Esophagus muscularis mucosa (tissue), 4 donors: ENCODE results near the gene OR8U1. TPM values are rescaled to one million over a fixed set of nuclear protein-coding genes. Genes with fewer than 3 reads are reported as not detected.
"Not testable (repeated sequence)": the region's sequence is repeated elsewhere in the genome, so short reads cannot be mapped to it uniquely, and the experiment has no call there.

ENCODE experiments used
- DNase-seq: peaks from one replicate; pipeline ENCODE4 v3.0.0-alpha.2; 2017; ENCODE audit errors: extremely low spot score
- H3K27ac ChIP-seq, 4 donors: fragments of 200-600 bp; sonication (generic); replicated peaks in 1 of 4; 1 replicate in 3 of 4; 2 replicates in 1 of 4; pipeline ENCODE4 v1.5.1; 2016 to 2019; ENCODE audit warnings: mild to moderate bottlenecking in 1 of 4
- H3K27me3 ChIP-seq, 4 donors: fragments of 200-600 bp; sonication (generic); one replicate each; pipeline versions ENCODE4 v1.5.1 to v1.6.0; 2016 to 2019
- H3K36me3 ChIP-seq, 4 donors: fragments of 200-600 bp; sonication (generic); one replicate each; pipeline ENCODE4 v1.5.1; 2016 to 2019
- H3K4me1 ChIP-seq, 4 donors: fragments of 200-600 bp; sonication (generic); one replicate each; pipeline ENCODE4 v1.5.1; 2016 to 2019
- H3K4me3 ChIP-seq, 4 donors: fragments of 200-600 bp; sonication (generic); 1 replicate in 2 of 4; 2 replicates in 2 of 4; pipeline ENCODE4 v1.5.1; 2016 to 2019; ENCODE audit warnings: mild to moderate bottlenecking in 4 of 4, moderate library complexity in 1 of 4
- H3K9me3 ChIP-seq, 4 donors: fragments of 200-600 bp; sonication (generic); 1 replicate in 3 of 4; 2 replicates in 1 of 4; pipeline ENCODE4 v1.5.1; 2016 to 2019
- EP300 ChIP-seq: sonication (generic); formaldehyde crosslinking; IDR thresholded peaks from one replicate; pipeline ENCODE4 v1.6.1; 2017; ENCODE audit warnings: antibody characterized with exemption
- POLR2A ChIP-seq: fragments of 450-650 bp; IDR thresholded peaks from one replicate; pipeline ENCODE4 v1.6.1; 2017; ENCODE audit warnings: antibody characterized with exemption, moderate library complexity, mild to moderate bottlenecking, low read depth
- POLR2AphosphoS5 ChIP-seq, 2 donors: sonication (generic); formaldehyde crosslinking; IDR thresholded peaks; one replicate each; pipeline ENCODE4 v1.6.1; 2017; ENCODE audit warnings: antibody characterized with exemption in 2 of 2
- WGBS: methylation state at CpG from one replicate; pipeline ENCODE4 v1.1.5; 2018; 5-methylcytosine and 5-hydroxymethylcytosine counted together
- intact Hi-C: fragments of 100-400 bp; cut with DNase I; formaldehyde crosslinking; loops from one replicate; pipeline ENCODE4 v1.15.1; 2023
- total RNA-seq, 4 donors: library from RNA; depleted of rRNA; stranded (reverse); fragments of >200 nt; gene quantifications; one replicate each; pipeline versions ENCODE4 v1.1.0 to v1.2.1, GENCODE V29; 2016
- TF ChIP-seq, protein P1 (sequence below), 3 experiments: fragments of 200-600 bp in 2 of 3; fragments of 450-650 bp in 1 of 3; sonication (generic) in 2 of 3; IDR thresholded peaks; one replicate each; pipeline ENCODE4 v1.5.1; 2017 to 2019; ENCODE audit warnings: antibody characterized with exemption in 3 of 3, mild to moderate bottlenecking in 2 of 3, moderate library complexity in 1 of 3

The OR8U1 gene
- total RNA-seq, 4 donors from 2014 or later, result not detected

DNA sequence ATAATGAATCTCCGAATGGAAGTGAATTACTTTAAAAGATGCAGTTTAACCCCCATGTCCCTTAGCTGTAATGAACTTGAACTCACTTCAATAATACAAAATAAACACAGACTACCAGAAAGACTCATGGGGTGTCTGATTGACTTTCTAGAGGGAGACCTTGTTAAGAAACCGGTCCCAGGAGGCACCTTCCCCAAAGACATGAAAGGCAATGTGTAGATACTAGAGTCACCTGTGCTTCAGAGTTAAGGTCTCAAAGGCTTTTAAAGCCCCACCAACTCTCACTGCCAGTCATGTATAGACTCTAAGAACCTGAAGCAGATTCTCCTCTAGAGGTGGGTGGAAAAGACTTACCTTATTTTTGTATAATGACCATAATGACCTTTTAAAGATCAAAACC lies 21.4 kb upstream of the OR8U1 start, which contains the start of gene OR8J1:
Gene OR8J1, plus strand, starts transcription at position 301 of the 400 bp plus-strand sequence. CDS start 5,956 bp downstream, outside the sequence.
- no peak for DNase-seq
- Histone ChIP-seq H3K27me3 (no peaks in the 10 kb centered on the region), H3K9me3 (no peaks in the 10 kb centered on the region), H3K4me3 (no peak within 1 kb of the TSS), H3K36me3 (no peaks in the 10 kb centered on the region), H3K4me1 (no peaks in the 10 kb centered on the region), H3K27ac (no peak within 1 kb of the TSS)
- 67% methylated on average over 2 of the region's 2 CpGs for WGBS
- TF ChIP-seq EP300, result no peak
- no peak for TF ChIP-seq POLR2AphosphoS5 (IDR thresholded peaks at IDR 0.05)
- TF ChIP-seq, protein P1, sequence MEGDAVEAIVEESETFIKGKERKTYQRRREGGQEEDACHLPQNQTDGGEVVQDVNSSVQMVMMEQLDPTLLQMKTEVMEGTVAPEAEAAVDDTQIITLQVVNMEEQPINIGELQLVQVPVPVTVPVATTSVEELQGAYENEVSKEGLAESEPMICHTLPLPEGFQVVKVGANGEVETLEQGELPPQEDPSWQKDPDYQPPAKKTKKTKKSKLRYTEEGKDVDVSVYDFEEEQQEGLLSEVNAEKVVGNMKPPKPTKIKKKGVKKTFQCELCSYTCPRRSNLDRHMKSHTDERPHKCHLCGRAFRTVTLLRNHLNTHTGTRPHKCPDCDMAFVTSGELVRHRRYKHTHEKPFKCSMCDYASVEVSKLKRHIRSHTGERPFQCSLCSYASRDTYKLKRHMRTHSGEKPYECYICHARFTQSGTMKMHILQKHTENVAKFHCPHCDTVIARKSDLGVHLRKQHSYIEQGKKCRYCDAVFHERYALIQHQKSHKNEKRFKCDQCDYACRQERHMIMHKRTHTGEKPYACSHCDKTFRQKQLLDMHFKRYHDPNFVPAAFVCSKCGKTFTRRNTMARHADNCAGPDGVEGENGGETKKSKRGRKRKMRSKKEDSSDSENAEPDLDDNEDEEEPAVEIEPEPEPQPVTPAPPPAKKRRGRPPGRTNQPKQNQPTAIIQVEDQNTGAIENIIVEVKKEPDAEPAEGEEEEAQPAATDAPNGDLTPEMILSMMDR (IDR thresholded peaks at IDR 0.05), result no peak
- TF ChIP-seq POLR2A, result no peak
- intact Hi-C loops, result no loop called here

DNA sequence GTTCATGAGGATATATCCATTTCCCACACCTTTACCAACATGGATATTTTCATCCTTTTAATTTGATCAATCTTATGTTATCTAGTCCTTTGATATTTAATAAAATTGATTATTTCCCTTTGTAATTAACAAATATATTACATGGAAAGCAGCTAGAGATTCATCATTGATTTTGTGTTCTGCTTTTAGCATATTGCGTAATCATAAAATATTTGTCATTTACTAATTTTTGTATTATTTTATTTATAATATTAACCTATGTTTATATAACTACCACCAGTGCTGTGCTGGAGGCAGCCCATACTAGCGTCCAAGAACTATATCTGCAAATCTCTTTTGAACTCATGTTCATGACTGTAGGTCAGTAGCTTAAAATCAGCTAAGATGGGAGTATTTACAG lies 4.7 kb downstream of the OR8U1 start:
- 70% methylated on average over 2 of the region's 2 CpGs for WGBS
- TF ChIP-seq POLR2A (no peak), EP300 (no peak), POLR2AphosphoS5 (IDR thresholded peaks at IDR 0.05) (no peak)
- TF ChIP-seq, protein P1 (IDR thresholded peaks at IDR 0.05), result no peak
- H3K36me3 ChIP-seq, result no peaks in the 10 kb centered on the region

DNA sequence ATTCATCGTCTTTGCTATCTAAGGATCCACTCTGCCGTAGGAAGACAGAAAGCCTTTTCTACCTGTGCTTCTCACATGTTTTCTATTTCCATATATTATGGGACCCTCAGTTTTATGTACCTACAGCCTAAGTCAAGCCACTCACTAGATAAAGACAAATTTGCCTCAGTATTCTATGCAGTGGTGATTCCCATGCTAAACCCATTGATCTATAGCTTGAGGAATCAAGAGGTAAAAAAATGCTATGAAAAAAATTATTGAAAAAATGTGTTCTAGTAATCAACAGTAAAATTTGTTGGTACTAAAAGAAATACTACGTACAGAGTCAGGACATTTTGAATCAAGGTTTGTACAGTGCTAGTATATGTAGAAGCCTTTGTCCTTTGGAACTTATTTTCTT lies 19.0 kb downstream of the OR8U1 start:
- intact Hi-C loops, result no loop called here
- no peaks in the 10 kb centered on the region for H3K9me3 ChIP-seq
- DNase-seq, result no peak
- WGBS, result 84% methylated on average over 3 of the region's 3 CpGs
- no peak overlapping the region for H3K27ac ChIP-seq
- no peak overlapping the region for H3K4me3 ChIP-seq
- no peaks in the 10 kb centered on the region for H3K36me3 ChIP-seq
- TF ChIP-seq, protein P1 (IDR thresholded peaks at IDR 0.05), result no peak
- TF ChIP-seq POLR2AphosphoS5 (IDR thresholded peaks at IDR 0.05) (no peak), EP300 (no peak), POLR2A (no peak)
- H3K4me1 ChIP-seq, result no peaks in the 10 kb centered on the region
- H3K27me3 ChIP-seq, result no peaks in the 10 kb centered on the region

More for the DNA sequence above, 4.7 kb downstream of the OR8U1 start:
- no peak for DNase-seq
- no peaks in the 10 kb centered on the region for H3K4me1 ChIP-seq
- no peaks in the 10 kb centered on the region for H3K9me3 ChIP-seq
- no peak overlapping the region for H3K27ac ChIP-seq
- intact Hi-C loops, result no loop called here
- H3K4me3 ChIP-seq, result no peak overlapping the region
- no peaks in the 10 kb centered on the region for H3K27me3 ChIP-seq

DNA sequence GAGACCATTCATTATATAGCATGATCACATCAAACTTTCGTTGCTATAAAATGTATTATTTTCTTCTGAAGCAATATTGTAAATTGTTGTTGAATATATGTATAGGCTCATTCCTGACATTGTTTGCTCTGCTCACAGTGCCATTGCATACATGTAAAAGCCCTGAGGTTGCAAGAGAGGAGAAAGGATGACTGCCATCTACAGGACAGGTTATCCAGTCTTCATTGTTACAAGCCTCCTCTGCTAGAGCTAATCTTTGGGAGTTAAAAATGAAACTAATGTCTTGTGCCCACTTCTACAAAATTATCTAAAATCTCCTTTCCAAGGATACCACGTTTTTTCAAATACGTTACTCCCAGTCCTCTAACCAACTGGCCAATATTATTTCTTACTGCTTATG lies 20.6 kb downstream of the OR8U1 start:
- H3K4me3 ChIP-seq, result no peak overlapping the region
- intact Hi-C loops, result no loop called here

DNA sequence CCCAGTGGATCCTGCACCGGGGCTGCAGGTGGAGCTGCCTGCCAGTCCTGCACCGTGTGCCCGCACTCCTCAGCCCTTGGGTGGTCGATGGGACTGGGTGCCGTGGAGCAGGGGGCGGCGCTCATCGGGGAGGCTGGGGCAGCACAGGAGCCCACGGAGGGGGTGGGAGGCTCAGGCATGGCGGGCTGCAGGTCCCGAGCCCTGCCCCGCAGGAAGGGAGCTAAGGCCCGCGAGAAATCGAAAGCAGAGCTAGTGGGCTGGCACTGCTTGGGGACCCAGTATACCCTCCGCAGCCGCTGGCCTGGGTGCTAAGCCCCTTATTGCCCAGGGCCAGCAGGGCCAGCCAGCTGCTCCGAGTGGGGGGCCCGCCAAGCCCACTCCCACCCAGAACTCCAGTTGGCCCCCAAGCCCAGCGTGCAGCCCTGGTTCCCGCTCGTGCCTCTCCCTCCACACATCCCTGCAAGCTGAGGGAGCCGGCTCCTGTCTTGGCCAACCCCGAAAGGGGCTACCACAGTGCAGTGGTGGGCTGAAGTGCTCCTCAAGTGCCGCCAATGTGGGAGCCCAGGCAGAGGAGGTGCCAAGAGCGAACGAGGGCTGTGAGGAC lies 26.5 kb downstream of the OR8U1 start:
- H3K4me1 ChIP-seq, intact Hi-C loops, H3K27ac ChIP-seq, H3K4me3 ChIP-seq, DNase-seq, H3K27me3 ChIP-seq, H3K36me3 ChIP-seq, H3K9me3 ChIP-seq: not testable (repeated sequence)
- WGBS, result 96% methylated on average over 4 of the region's 27 CpGs

More for the DNA sequence above, 20.6 kb downstream of the OR8U1 start:
- Histone ChIP-seq H3K9me3 (no peaks in the 10 kb centered on the region), H3K27ac (no peak overlapping the region), H3K27me3 (no peaks in the 10 kb centered on the region), H3K36me3 (no peaks in the 10 kb centered on the region), H3K4me1 (no peaks in the 10 kb centered on the region)
- WGBS, result 54% methylated on average over 3 of the region's 3 CpGs
- TF ChIP-seq EP300 (no peak), POLR2A (no peak), POLR2AphosphoS5 (IDR thresholded peaks at IDR 0.05) (no peak)
- TF ChIP-seq, protein P1 (IDR thresholded peaks at IDR 0.05), result no peak
- no peak for DNase-seq
